HepG2 (cell line): ENCODE data around the gene CSF1R. TPM values are rescaled to one million over a fixed set of nuclear protein-coding genes. Genes with fewer than 3 reads are reported as not detected.
A peak's percentile ranks its signal among the peaks of the same experiment; 100 is the strongest.

Experiments
- ATAC-seq: fragments of 200-7000 bp; cut with Tn5 transposase; 3 replicates; pipeline ENCODE4 v1.9.1; 2020; ENCODE audit warnings: mild to moderate bottlenecking, moderate library complexity
- BruUV-seq: library from RNA; stranded (reverse); fragments of 400-500 nt; replicated peaks from 2 replicates; lab custom pipeline; 2021; lab: Mats Ljungman, UMichigan
- CTCF ChIA-PET: fragments of 300-600 bp; formaldehyde crosslinking; extraction: SDS; loops from one replicate; lab custom pipeline; 2021; ENCODE audit warnings: low total read pairs, inconsistent platforms, low intra/inter-chr PET ratio; lab: Yijun Ruan, JAX
- POLR2A ChIA-PET: fragments of 350-600 bp; sonication (Branson Sonifier 250); formaldehyde crosslinking; loops from one replicate; lab custom pipeline; 2020; ENCODE audit warnings: antibody characterized with exemption, inconsistent platforms; lab: Yijun Ruan, JAX
- DNase-seq: peaks from one replicate; pipeline ENCODE4 v3.0.0-alpha.2; 2015; ENCODE audit warnings: low spot score
- FAIRE-seq: peaks from 3 replicates; lab custom pipeline; 2011; peaks lifted over from hg19 to GRCh38; lab: Jason Lieb, UNC
- H2AFZ ChIP-seq: one replicate; pipeline ENCODE4 v1.6.1; 2011; ENCODE audit warnings: low read length, inconsistent platforms
- H3K27ac ChIP-seq: fragments of 300-600 bp; 3 replicates; pipeline ENCODE4 v1.8.0; 2011; ENCODE audit warnings: mixed run types, mild to moderate bottlenecking, mixed read lengths, low read length, inconsistent platforms; ENCODE audit not compliant: insufficient read depth; ENCODE audit errors: extremely low read length
- H3K27me3 ChIP-seq, 2 experiments: fragments of 200-600 bp in 1 of 2; 2 replicates in 1 of 2; 3 replicates in 1 of 2; pipeline versions ENCODE4 v1.6.0 to v1.8.0; 2011; ENCODE audit warnings: low read length in 2 of 2, mild to moderate bottlenecking in 2 of 2, moderate library complexity in 2 of 2, inconsistent platforms in 1 of 2; ENCODE audit not compliant: insufficient read depth in 2 of 2, control insufficient read depth in 1 of 2
- H3K36me3 ChIP-seq, 2 experiments: fragments of 200-600 bp in 1 of 2; replicated peaks in 1 of 2; 2 replicates in 1 of 2; 3 replicates in 1 of 2; pipeline versions ENCODE4 v1.5.1 to v1.8.0; 2011; ENCODE audit warnings: low read length in 2 of 2, inconsistent platforms in 1 of 2; ENCODE audit not compliant: insufficient read depth in 2 of 2, control insufficient read depth in 1 of 2
- H3K4me1 ChIP-seq: 2 replicates; pipeline ENCODE4 v1.5.1; 2012; ENCODE audit warnings: low read length, inconsistent platforms; ENCODE audit not compliant: insufficient read depth
- H3K4me2 ChIP-seq: 2 replicates; pipeline ENCODE4 v1.6.0; 2011; ENCODE audit warnings: low read depth, low read length, inconsistent platforms
- H3K4me3 ChIP-seq, 3 experiments: fragments of 200-600 bp in 1 of 3; sonication (generic), shearing (Covaris generic) in 1 of 3; replicated peaks in 1 of 3; 2 replicates each; pipeline ENCODE4 v1.5.1; 2011 to 2016; ENCODE audit warnings: low read length in 3 of 3, inconsistent platforms in 2 of 3, low read depth in 2 of 3, mild to moderate bottlenecking in 2 of 3, control low read depth in 1 of 3, mixed read lengths in 1 of 3; ENCODE audit not compliant: insufficient read depth in 1 of 3
- H3K79me2 ChIP-seq: one replicate; pipeline ENCODE4 v1.6.1; 2011; ENCODE audit warnings: low read length, inconsistent platforms; ENCODE audit not compliant: insufficient read depth
- H3K9ac ChIP-seq: 2 replicates; pipeline ENCODE4 v1.6.0; 2011; ENCODE audit warnings: mild to moderate bottlenecking, low read depth, low read length, inconsistent platforms; ENCODE audit not compliant: insufficient read depth
- H3K9me3 ChIP-seq: 2 replicates; pipeline ENCODE4 v1.5.1; 2012; ENCODE audit warnings: mild to moderate bottlenecking, low read length
- H4K20me1 ChIP-seq: 2 replicates; pipeline ENCODE4 v1.6.0; 2011; ENCODE audit warnings: inconsistent platforms, mild to moderate bottlenecking, low read length, moderate library complexity; ENCODE audit not compliant: insufficient read depth
- CAMTA2 ChIP-seq: sonication (generic); formaldehyde crosslinking; IDR thresholded peaks from 2 replicates; pipeline ENCODE4 v1.4.0; 2020; ENCODE audit warnings: mild to moderate bottlenecking, missing genetic modification reagents, borderline replicate concordance
- CCAR2 ChIP-seq: fragments of 200-400 bp; formaldehyde crosslinking; optimal IDR thresholded peaks from 2 replicates; pipeline ENCODE3; 2018; ENCODE audit warnings: low read depth, mild to moderate bottlenecking, low read length, moderate library complexity
- DMAP1 ChIP-seq: IDR thresholded peaks from 2 replicates; pipeline ENCODE4 v1.6.1; 2016
- IRF2 ChIP-seq: IDR thresholded peaks from 2 replicates; pipeline ENCODE4 v1.6.1; 2018; ENCODE audit warnings: missing genetic modification reagents, missing compliant biosample characterization
- SNAI1 ChIP-seq: sonication (generic); formaldehyde crosslinking; IDR thresholded peaks from 2 replicates; pipeline ENCODE4 v1.5.0; 2020; ENCODE audit warnings: mild to moderate bottlenecking, missing genetic modification reagents, borderline replicate concordance
- ZBTB1 ChIP-seq: sonication (generic); formaldehyde crosslinking; IDR thresholded peaks from 2 replicates; pipeline ENCODE4 v1.4.0; 2020; ENCODE audit warnings: missing genetic modification reagents, borderline replicate concordance
- ZC3H4 ChIP-seq: sonication (generic); formaldehyde crosslinking; IDR thresholded peaks from 2 replicates; pipeline ENCODE4 v1.4.0; 2020; ENCODE audit warnings: missing genetic modification reagents, borderline replicate concordance
- ZFP1 ChIP-seq: IDR thresholded peaks from 2 replicates; pipeline ENCODE4 v1.6.1; 2016
- ZNF329 ChIP-seq: sonication (generic); formaldehyde crosslinking; IDR thresholded peaks from 2 replicates; pipeline ENCODE4 v1.9.0; 2021; ENCODE audit warnings: low read depth, mild to moderate bottlenecking, missing genetic modification reagents
- ZNF615 ChIP-seq: sonication (generic); formaldehyde crosslinking; IDR thresholded peaks from 2 replicates; pipeline ENCODE4 v1.5.0; 2020; ENCODE audit warnings: mild to moderate bottlenecking, missing genetic modification reagents, borderline replicate concordance
- ZNF619 ChIP-seq: sonication (generic); formaldehyde crosslinking; IDR thresholded peaks from 2 replicates; pipeline ENCODE4 v1.4.0; 2020; ENCODE audit warnings: mild to moderate bottlenecking, missing genetic modification reagents
- ZNF878 ChIP-seq: sonication (generic); formaldehyde crosslinking; IDR thresholded peaks from 2 replicates; pipeline ENCODE4 v1.8.1; 2023; ENCODE audit warnings: mild to moderate bottlenecking, missing genetic modification reagents, moderate library complexity
- WGBS: methylation state at CpG from one replicate; pipeline ENCODE4 v1.1.6; 2017; ENCODE audit warnings: low lambda C conversion rate; 5-methylcytosine and 5-hydroxymethylcytosine counted together
- in situ Hi-C: cut with HindIII; loops from 2 replicates; pipeline ENCODE4 v1.10.0; 2017; ENCODE audit warnings: low pct_unique_long_range_greater_than_20kb; ENCODE audit not compliant: extremely low pct_ligation_motif_present
- intact Hi-C: fragments of 100-400 bp; cut with micrococcal nuclease; formaldehyde crosslinking; loops from one replicate; pipeline ENCODE4 v1.10.0; 2022; ENCODE audit not compliant: unreplicated experiment
- polyA plus RNA-seq, 8 experiments: library from polyadenylated mRNA; depleted of rRNA in 3 of 8; stranded (reverse) in 7 of 8; unstranded in 1 of 8; fragments of >200 nt; fragmentation: Illumina TruSeq in 4 of 8; extraction: Trizol in 4 of 8; gene quantifications; 2 replicates each; pipeline versions ENCODE4 v1.2.1 to v1.2.3, GENCODE V29; 2011 to 2016; ENCODE audit warnings: low read depth in 4 of 8, missing spikeins in 1 of 8, mixed read lengths in 1 of 8; ENCODE audit not compliant: insufficient read depth in 1 of 8
- total RNA-seq, 5 experiments: library from RNA; depleted of rRNA; stranded (reverse); fragments of >200 nt; fragmentation: Illumina TruSeq; extraction: Trizol; gene quantifications; 2 replicates each; pipeline ENCODE4 v1.2.3, GENCODE V29; 2016; ENCODE audit warnings: low read depth in 1 of 5
- TF ChIP-seq, protein P1 (sequence below): sonication (generic); formaldehyde crosslinking; IDR thresholded peaks from 2 replicates; pipeline ENCODE4 v1.8.1; 2023; ENCODE audit warnings: missing genetic modification reagents, inconsistent platforms, borderline replicate concordance
- TF ChIP-seq, protein P2 (sequence below): sonication (generic); formaldehyde crosslinking; IDR thresholded peaks from 2 replicates; pipeline ENCODE4 v1.4.0; 2020; ENCODE audit warnings: missing genetic modification reagents, borderline replicate concordance
- TF ChIP-seq, protein P3 (sequence below): sonication (generic); formaldehyde crosslinking; IDR thresholded peaks from 2 replicates; pipeline ENCODE4 v1.8.0; 2023; ENCODE audit warnings: mild to moderate bottlenecking, missing genetic modification reagents
- TF ChIP-seq, protein P4 (sequence below): sonication (generic); formaldehyde crosslinking; IDR thresholded peaks from 2 replicates; pipeline ENCODE4 v1.5.0; 2020; ENCODE audit warnings: mild to moderate bottlenecking, missing genetic modification reagents

Gene CSF1R
- total and polyA plus RNA-seq, 2 of the 13 experiments (the other 11 are each of a cell fraction or from before 2014, with no cell fraction given) = 0.01 TPM; not detected in 1

DNA sequence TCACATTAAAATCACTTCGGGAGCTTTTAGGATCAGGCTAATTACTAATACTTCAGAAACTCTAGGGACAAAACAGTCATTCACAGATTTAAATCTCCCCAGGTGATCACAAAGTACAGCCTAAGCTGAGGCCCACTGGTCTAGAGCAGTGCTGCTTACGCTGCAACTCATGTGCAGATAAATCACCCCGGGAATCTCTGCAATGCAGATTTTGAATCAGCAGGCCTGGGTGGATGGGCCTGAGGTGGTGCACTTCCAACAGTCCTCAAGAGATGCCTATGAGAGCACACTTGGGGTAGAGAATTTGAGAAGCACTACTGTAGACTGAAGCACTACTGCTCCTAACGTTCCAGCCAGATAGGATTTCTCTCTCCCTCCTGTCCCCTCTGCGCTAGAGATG, 28.4 kb downstream of the CSF1R start (continued):
- TF ChIP-seq ZBTB1 (no peak), ZNF878 (CRISPR knock-in tag) (no peak), SNAI1 (CRISPR knock-in tag) (no peak), ZC3H4 (CRISPR knock-in tag) (no peak)
- TF ChIP-seq, protein P1, sequence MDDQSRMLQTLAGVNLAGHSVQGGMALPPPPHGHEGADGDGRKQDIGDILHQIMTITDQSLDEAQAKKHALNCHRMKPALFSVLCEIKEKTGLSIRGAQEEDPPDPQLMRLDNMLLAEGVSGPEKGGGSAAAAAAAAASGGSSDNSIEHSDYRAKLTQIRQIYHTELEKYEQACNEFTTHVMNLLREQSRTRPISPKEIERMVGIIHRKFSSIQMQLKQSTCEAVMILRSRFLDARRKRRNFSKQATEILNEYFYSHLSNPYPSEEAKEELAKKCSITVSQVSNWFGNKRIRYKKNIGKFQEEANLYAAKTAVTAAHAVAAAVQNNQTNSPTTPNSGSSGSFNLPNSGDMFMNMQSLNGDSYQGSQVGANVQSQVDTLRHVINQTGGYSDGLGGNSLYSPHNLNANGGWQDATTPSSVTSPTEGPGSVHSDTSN (CRISPR knock-in tag) = no peak

DNA sequence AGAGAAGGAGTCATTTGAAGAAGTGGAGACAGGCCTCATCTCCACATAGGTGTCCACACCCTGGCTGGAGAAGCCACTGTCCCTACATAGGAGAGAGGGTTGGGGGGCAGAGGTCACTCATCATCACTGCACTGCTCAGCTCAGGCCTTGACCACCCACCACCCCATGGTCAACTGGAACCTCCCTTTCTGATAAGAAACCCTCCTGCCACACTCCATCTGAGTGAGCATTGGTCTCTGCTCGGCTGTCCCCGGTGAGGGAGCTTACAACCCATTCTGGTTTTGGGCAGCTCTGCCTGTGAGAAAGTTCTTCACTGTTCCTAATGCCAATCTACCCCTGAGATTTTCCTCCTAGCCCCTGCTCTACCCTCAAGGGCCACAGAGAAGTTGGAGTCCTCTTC, 28.8 kb downstream of the CSF1R start:
- H3K4me3 ChIP-seq = no peak overlapping the region
- CTCF ChIA-PET = no interaction called here
- POLR2A ChIA-PET = no interaction called here
- H3K9me3 ChIP-seq = no peaks in the 10 kb centered on the region
- H3K36me3 ChIP-seq = peaks cover 9 to 18% of the 10 kb centered on the region in 2 experiments; a peak in 4 of 5 replicates
- intact Hi-C loops = no loop called here
- no peaks in the 10 kb centered on the region for H4K20me1 ChIP-seq
- in situ Hi-C loops = no loop called here
- peaks cover 4% of the 10 kb centered on the region for H3K4me1 ChIP-seq
- H3K27ac ChIP-seq = no peak overlapping the region
- no peaks in the 10 kb centered on the region for H3K79me2 ChIP-seq
- ATAC-seq (peak; percentile 6), DNase-seq (no peak), FAIRE-seq (no peak)
- H3K9ac ChIP-seq = no peak overlapping the region
- BruUV-seq = no TSS peak
- H3K4me2 ChIP-seq = no peak overlapping the region
- 81% methylated on average over 2 of the region's 2 CpGs for WGBS
- no peak overlapping the region for H2AFZ ChIP-seq
- peaks cover 0 to 7% of the 10 kb centered on the region in 2 experiments; a peak in 1 of 5 replicates for H3K27me3 ChIP-seq
- TF ChIP-seq ZNF619 (CRISPR knock-in tag) = no peak
- TF ChIP-seq ZNF329 (CRISPR knock-in tag) = no peak
- no peak for TF ChIP-seq DMAP1 (CRISPR knock-in tag)
- TF ChIP-seq CCAR2 = no peak
- TF ChIP-seq ZNF615 = no peak
- TF ChIP-seq IRF2 = no peak
- no peak for TF ChIP-seq ZFP1
- no peak for TF ChIP-seq CAMTA2
- TF ChIP-seq, protein P2, sequence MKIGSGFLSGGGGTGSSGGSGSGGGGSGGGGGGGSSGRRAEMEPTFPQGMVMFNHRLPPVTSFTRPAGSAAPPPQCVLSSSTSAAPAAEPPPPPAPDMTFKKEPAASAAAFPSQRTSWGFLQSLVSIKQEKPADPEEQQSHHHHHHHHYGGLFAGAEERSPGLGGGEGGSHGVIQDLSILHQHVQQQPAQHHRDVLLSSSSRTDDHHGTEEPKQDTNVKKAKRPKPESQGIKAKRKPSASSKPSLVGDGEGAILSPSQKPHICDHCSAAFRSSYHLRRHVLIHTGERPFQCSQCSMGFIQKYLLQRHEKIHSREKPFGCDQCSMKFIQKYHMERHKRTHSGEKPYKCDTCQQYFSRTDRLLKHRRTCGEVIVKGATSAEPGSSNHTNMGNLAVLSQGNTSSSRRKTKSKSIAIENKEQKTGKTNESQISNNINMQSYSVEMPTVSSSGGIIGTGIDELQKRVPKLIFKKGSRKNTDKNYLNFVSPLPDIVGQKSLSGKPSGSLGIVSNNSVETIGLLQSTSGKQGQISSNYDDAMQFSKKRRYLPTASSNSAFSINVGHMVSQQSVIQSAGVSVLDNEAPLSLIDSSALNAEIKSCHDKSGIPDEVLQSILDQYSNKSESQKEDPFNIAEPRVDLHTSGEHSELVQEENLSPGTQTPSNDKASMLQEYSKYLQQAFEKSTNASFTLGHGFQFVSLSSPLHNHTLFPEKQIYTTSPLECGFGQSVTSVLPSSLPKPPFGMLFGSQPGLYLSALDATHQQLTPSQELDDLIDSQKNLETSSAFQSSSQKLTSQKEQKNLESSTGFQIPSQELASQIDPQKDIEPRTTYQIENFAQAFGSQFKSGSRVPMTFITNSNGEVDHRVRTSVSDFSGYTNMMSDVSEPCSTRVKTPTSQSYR (CRISPR knock-in tag) = no peak
- TF ChIP-seq, protein P3, sequence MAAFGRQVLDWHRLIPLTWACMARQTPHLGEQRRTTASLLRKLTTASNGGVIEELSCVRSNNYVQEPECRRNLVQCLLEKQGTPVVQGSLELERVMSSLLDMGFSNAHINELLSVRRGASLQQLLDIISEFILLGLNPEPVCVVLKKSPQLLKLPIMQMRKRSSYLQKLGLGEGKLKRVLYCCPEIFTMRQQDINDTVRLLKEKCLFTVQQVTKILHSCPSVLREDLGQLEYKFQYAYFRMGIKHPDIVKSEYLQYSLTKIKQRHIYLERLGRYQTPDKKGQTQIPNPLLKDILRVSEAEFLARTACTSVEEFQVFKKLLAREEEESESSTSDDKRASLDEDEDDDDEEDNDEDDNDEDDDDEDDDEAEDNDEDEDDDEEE (CRISPR knock-in tag) = no peak
- TF ChIP-seq, protein P4, sequence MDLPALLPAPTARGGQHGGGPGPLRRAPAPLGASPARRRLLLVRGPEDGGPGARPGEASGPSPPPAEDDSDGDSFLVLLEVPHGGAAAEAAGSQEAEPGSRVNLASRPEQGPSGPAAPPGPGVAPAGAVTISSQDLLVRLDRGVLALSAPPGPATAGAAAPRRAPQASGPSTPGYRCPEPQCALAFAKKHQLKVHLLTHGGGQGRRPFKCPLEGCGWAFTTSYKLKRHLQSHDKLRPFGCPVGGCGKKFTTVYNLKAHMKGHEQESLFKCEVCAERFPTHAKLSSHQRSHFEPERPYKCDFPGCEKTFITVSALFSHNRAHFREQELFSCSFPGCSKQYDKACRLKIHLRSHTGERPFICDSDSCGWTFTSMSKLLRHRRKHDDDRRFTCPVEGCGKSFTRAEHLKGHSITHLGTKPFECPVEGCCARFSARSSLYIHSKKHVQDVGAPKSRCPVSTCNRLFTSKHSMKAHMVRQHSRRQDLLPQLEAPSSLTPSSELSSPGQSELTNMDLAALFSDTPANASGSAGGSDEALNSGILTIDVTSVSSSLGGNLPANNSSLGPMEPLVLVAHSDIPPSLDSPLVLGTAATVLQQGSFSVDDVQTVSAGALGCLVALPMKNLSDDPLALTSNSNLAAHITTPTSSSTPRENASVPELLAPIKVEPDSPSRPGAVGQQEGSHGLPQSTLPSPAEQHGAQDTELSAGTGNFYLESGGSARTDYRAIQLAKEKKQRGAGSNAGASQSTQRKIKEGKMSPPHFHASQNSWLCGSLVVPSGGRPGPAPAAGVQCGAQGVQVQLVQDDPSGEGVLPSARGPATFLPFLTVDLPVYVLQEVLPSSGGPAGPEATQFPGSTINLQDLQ (CRISPR knock-in tag) = no peak
